Inflammatory macrophage treated with lipopolysaccharide for 4 hours (primary cell): ENCODE measurements around the gene MGST3.
A peak's percentile ranks its signal among the peaks of the same experiment; 100 is the strongest.
"Not testable (repeated sequence)": the region's sequence is repeated elsewhere in the genome, so short reads cannot be mapped to it uniquely, and the experiment has no call there.

Experiments used
- DNase-seq: peaks from one replicate; pipeline ENCODE4 v3.0.0-alpha.2; 2020

Gene MGST3

GRCh38 chr1:165630629-165631341, at the start of gene MGST3:
TSS of gene MGST3 (plus strand) at chr1:165631234. CDS start at chr1:165649848, 18,614 bp downstream.
- DNase-seq, result peak; percentile 99

- no peak for DNase-seq
Observed at GRCh38 chr1:165581926-165582325, 49.1 kb upstream of the MGST3 start.

- DNase-seq, result no peak
Observed at GRCh38 chr1:165586398-165586797, 44.6 kb upstream of the MGST3 start.

GRCh38 chr1:165591391-165591790, 39.6 kb upstream of the MGST3 start:
- not testable (repeated sequence) for DNase-seq

GRCh38 chr1:165592945-165593823, 37.9 kb upstream of the MGST3 start:
- peak; percentile 74 for DNase-seq

- no peak for DNase-seq
Observed at GRCh38 chr1:165595246-165595938, 35.6 kb upstream of the MGST3 start.

GRCh38 chr1:165597883-165598675, 33.0 kb upstream of the MGST3 start:
- DNase-seq, result peak; percentile 99

- no peak for DNase-seq
Observed at GRCh38 chr1:165598676-165599059, 32.4 kb upstream of the MGST3 start.

- DNase-seq, result peak; percentile 49
Observed at GRCh38 chr1:165600793-165601192, 30.2 kb upstream of the MGST3 start.

GRCh38 chr1:165603810-165604209, 27.2 kb upstream of the MGST3 start:
- no peak for DNase-seq

GRCh38 chr1:165605246-165605645, 25.8 kb upstream of the MGST3 start:
- no peak for DNase-seq

- not testable (repeated sequence) for DNase-seq
Observed at GRCh38 chr1:165606676-165607075, 24.4 kb upstream of the MGST3 start.

- peak; percentile 32 for DNase-seq
Observed at GRCh38 chr1:165610866-165611265, 20.2 kb upstream of the MGST3 start.

- DNase-seq, result no peak
Observed at GRCh38 chr1:165612062-165612461, 19.0 kb upstream of the MGST3 start.

GRCh38 chr1:165616054-165616612, 14.9 kb upstream of the MGST3 start:
- DNase-seq, result no peak

- DNase-seq, result no peak
Observed at GRCh38 chr1:165616987-165617546, 14.0 kb upstream of the MGST3 start.

- DNase-seq, result no peak
Observed at GRCh38 chr1:165619647-165620151, 11.3 kb upstream of the MGST3 start.

- no peak for DNase-seq
Observed at GRCh38 chr1:165623624-165624023, 7.4 kb upstream of the MGST3 start.

GRCh38 chr1:165624441-165624840, 6.6 kb upstream of the MGST3 start:
- no peak for DNase-seq

GRCh38 chr1:165628147-165628822, 2.7 kb upstream of the MGST3 start:
- DNase-seq, result no peak

GRCh38 chr1:165629151-165629550, 1.9 kb upstream of the MGST3 start:
- DNase-seq, result peak; percentile 85
